ENCODE data around the gene ZNF782. TPM values are rescaled to one million over a fixed set of nuclear protein-coding genes. Genes with fewer than 3 reads are reported as not detected.
"Not testable (repeated sequence)": the region's sequence is repeated elsewhere in the genome, so short reads cannot be mapped to it uniquely, and the experiment has no call there.

The ZNF782 gene
- total RNA-seq, 1 experiment from 2014 or later: 6.7 TPM

DNA sequence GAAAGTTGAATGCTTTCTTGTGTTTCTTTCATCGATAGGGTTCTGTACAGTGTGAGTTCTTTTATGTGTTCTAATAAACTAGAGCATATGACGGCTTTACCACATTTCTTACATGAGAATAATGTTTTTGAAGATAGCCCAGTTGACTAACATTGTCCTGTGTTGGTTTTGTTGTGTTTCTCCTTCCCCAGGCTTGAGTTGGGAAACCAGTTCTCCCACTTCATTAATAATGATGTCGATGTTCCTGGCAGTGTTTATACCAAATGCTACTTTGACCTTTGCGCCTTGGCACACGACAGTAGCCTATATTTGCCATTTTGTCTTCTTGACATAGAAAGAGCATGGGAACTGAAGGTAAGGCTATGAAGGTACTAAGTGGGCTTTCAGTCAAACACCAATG is 14.4 kb upstream of the ZNF782 start:
- intact Hi-C loops (cut with micrococcal nuclease; ENCODE audit: unreplicated experiment): no loop called here
- Histone ChIP-seq H3K9me3 (ENCODE audit: low read depth, low read length, poor library complexity, severe bottlenecking) (no peaks in the 10 kb centered on the region), H3K27ac (ENCODE audit: low read depth, low read length, poor library complexity, severe bottlenecking) (no peak overlapping the region), H3K4me1 (ENCODE audit: insufficient read depth, low read length, poor library complexity, severe bottlenecking) (no peaks in the 10 kb centered on the region), H3K4me3 (ENCODE audit: low read depth, low read length, poor library complexity, severe bottlenecking) (no peak overlapping the region), H3K36me3 (ENCODE audit: insufficient read depth, low read length, poor library complexity, severe bottlenecking) (no peaks in the 10 kb centered on the region), H3K27me3 (replicated peaks; ENCODE audit: insufficient read depth, low read depth, low read length, poor library complexity) (no peaks in the 10 kb centered on the region)
- BruUV-seq (replicated peaks): no TSS peak
- CTCF ChIA-PET: no interaction called here
- no peak for TF ChIP-seq EZH2 (IDR thresholded peaks at IDR 0.05; ENCODE audit: borderline replicate concordance, low read depth, low read length, poor library complexity, severe bottlenecking)
- TF ChIP-seq, protein P1, sequence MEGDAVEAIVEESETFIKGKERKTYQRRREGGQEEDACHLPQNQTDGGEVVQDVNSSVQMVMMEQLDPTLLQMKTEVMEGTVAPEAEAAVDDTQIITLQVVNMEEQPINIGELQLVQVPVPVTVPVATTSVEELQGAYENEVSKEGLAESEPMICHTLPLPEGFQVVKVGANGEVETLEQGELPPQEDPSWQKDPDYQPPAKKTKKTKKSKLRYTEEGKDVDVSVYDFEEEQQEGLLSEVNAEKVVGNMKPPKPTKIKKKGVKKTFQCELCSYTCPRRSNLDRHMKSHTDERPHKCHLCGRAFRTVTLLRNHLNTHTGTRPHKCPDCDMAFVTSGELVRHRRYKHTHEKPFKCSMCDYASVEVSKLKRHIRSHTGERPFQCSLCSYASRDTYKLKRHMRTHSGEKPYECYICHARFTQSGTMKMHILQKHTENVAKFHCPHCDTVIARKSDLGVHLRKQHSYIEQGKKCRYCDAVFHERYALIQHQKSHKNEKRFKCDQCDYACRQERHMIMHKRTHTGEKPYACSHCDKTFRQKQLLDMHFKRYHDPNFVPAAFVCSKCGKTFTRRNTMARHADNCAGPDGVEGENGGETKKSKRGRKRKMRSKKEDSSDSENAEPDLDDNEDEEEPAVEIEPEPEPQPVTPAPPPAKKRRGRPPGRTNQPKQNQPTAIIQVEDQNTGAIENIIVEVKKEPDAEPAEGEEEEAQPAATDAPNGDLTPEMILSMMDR (conservative IDR thresholded peaks at IDR 0.05; ENCODE audit: low read depth, low read length): no peak
- POLR2A ChIA-PET (ENCODE audit: low non-redundant PET): no interaction called here
- DNase-seq (ENCODE audit: low spot score): no peak

DNA sequence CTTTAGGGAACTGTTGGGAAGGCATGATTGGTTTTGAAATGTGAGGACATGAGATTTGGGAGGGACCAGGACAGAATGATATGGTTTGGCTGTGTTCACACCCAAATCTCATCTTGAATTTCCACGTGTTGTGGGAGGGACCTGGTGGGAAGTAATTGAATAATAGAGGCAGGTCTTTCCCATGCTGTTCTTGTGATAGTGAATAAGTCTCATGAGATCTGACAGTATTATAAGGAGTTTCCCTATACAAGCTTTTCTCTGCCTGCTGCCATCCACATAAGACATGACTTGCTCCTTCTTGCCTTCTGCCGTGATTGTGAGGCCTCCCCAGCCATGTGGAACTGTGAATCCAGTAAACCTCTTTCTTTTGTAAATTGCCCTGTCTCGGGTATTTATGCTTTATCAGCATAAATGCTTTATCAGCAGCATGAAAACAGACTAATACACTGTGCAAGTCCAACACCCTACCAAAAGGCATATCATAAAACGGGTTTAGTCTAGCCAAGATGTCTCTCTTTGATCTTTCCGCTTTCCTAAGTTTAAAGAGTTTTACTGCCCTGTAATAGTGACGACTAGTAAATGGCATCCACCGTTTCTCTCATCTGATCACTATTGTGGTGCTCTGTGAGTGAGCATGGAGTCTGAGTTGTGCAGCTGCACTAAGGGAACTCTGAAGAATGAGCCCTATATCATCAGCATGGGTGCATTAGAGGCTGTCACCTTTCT is 12.9 kb upstream of the ZNF782 start:
- no peak for TF ChIP-seq EZH2 (IDR thresholded peaks at IDR 0.05; ENCODE audit: borderline replicate concordance, low read depth, low read length, poor library complexity, severe bottlenecking)
- TF ChIP-seq, protein P1 (conservative IDR thresholded peaks at IDR 0.05; ENCODE audit: low read depth, low read length): no peak
- Histone ChIP-seq H3K4me1 (ENCODE audit: insufficient read depth, low read length, poor library complexity, severe bottlenecking) (no peaks in the 10 kb centered on the region), H3K4me3 (ENCODE audit: low read depth, low read length, poor library complexity, severe bottlenecking) (no peak overlapping the region), H3K27ac (ENCODE audit: low read depth, low read length, poor library complexity, severe bottlenecking) (no peak overlapping the region), H3K36me3 (ENCODE audit: insufficient read depth, low read length, poor library complexity, severe bottlenecking) (no peaks in the 10 kb centered on the region), H3K27me3 (replicated peaks; ENCODE audit: insufficient read depth, low read depth, low read length, poor library complexity) (no peaks in the 10 kb centered on the region), H3K9me3 (ENCODE audit: low read depth, low read length, poor library complexity, severe bottlenecking) (no peaks in the 10 kb centered on the region)
- DNase-seq (ENCODE audit: low spot score): no peak
- CTCF ChIA-PET: no interaction called here
- POLR2A ChIA-PET (ENCODE audit: low non-redundant PET): no interaction called here
- intact Hi-C loops (cut with micrococcal nuclease; ENCODE audit: unreplicated experiment): no loop called here
- BruUV-seq (replicated peaks): no TSS peak

DNA sequence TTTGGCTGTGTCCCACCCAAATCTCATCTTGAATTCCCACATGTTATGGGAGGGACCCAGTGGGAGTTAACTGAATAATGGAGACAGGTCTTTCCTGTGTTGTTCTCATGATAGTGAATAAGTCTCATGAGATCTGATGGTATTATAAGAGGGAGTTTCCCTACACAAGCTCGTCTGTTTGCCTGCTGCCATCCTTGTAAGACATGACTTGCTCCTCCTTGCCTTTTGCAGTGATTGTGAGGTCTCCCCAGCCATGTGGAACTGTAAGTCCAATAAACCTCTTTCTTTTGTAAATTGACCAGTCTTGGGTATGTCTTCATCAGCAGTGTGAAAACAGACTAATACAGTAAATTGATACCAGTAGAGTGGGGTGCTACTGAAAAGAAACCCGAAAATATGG is 10.9 kb upstream of the ZNF782 start:
- POLR2A ChIA-PET (ENCODE audit: low non-redundant PET); BruUV-seq (replicated peaks): not testable (repeated sequence)

More for the DNA sequence above, 10.9 kb upstream of the ZNF782 start:
- H3K36me3 ChIP-seq (ENCODE audit: insufficient read depth, low read length, poor library complexity, severe bottlenecking); H3K9me3 ChIP-seq (ENCODE audit: low read depth, low read length, poor library complexity, severe bottlenecking); intact Hi-C loops (cut with micrococcal nuclease; ENCODE audit: unreplicated experiment); DNase-seq (ENCODE audit: low spot score); H3K4me3 ChIP-seq (ENCODE audit: low read depth, low read length, poor library complexity, severe bottlenecking); CTCF ChIA-PET; H3K4me1 ChIP-seq (ENCODE audit: insufficient read depth, low read length, poor library complexity, severe bottlenecking); H3K27ac ChIP-seq (ENCODE audit: low read depth, low read length, poor library complexity, severe bottlenecking); H3K27me3 ChIP-seq (replicated peaks; ENCODE audit: insufficient read depth, low read depth, low read length, poor library complexity): not testable (repeated sequence)

Data from A673 (cell line).